ENCODE measurements around the gene FAM107B.
"Not testable (repeated sequence)": the region's sequence is repeated elsewhere in the genome, so short reads cannot be mapped to it uniquely, and the experiment has no call there.

The FAM107B gene

GRCh38 chr10:14695847-14696480 is 78.7 kb downstream of the FAM107B start:
- no peak for DNase-seq (ENCODE audit: low read depth in 2 of 2)

- DNase-seq (ENCODE audit: low read depth in 2 of 2), result no peak
These were observed 80.8 kb downstream of the FAM107B start for GRCh38 chr10:14693891-14694290.

- DNase-seq (ENCODE audit: low read depth in 2 of 2), result no peak
These were observed 82.2 kb downstream of the FAM107B start for GRCh38 chr10:14692344-14693076.

GRCh38 chr10:14691359-14691758 is 83.3 kb downstream of the FAM107B start:
- no peak for DNase-seq (ENCODE audit: low read depth in 2 of 2)

GRCh38 chr10:14688606-14689005 is 86.1 kb downstream of the FAM107B start:
- DNase-seq (ENCODE audit: low read depth in 2 of 2), result no peak

- not testable (repeated sequence) for DNase-seq (ENCODE audit: low read depth in 2 of 2)
These were observed 86.5 kb downstream of the FAM107B start for GRCh38 chr10:14688189-14688588.

- no peak for DNase-seq (ENCODE audit: low read depth in 2 of 2)
These were observed 87.4 kb downstream of the FAM107B start for GRCh38 chr10:14687340-14687739.

GRCh38 chr10:14686356-14686755 is 88.3 kb downstream of the FAM107B start:
- DNase-seq (ENCODE audit: low read depth in 2 of 2), result no peak

GRCh38 chr10:14684354-14684753 is 90.3 kb downstream of the FAM107B start:
- DNase-seq (ENCODE audit: low read depth in 2 of 2), result no peak

- DNase-seq (ENCODE audit: low read depth in 2 of 2), result no peak
These were observed 91.4 kb downstream of the FAM107B start for GRCh38 chr10:14683256-14683655.

GRCh38 chr10:14681802-14682201 is 92.9 kb downstream of the FAM107B start:
- no peak for DNase-seq (ENCODE audit: low read depth in 2 of 2)

- DNase-seq (ENCODE audit: low read depth in 2 of 2), result no peak
These were observed 93.4 kb downstream of the FAM107B start for GRCh38 chr10:14681305-14681704.

- DNase-seq (ENCODE audit: low read depth in 2 of 2), result no peak
These were observed 96.1 kb downstream of the FAM107B start for GRCh38 chr10:14678637-14679036.

GRCh38 chr10:14676732-14677131 is 98.0 kb downstream of the FAM107B start:
- no peak for DNase-seq (ENCODE audit: low read depth in 2 of 2)

GRCh38 chr10:14674376-14675050 is 100.2 kb downstream of the FAM107B start:
- no peak for DNase-seq (ENCODE audit: low read depth in 2 of 2)

GRCh38 chr10:14673189-14673861 is 101.4 kb downstream of the FAM107B start:
- DNase-seq (ENCODE audit: low read depth in 2 of 2), result no peak

GRCh38 chr10:14671386-14671831 is 103.3 kb downstream of the FAM107B start:
- DNase-seq (ENCODE audit: low read depth in 2 of 2), result no peak

- DNase-seq (ENCODE audit: low read depth in 2 of 2), result no peak
These were observed 104.0 kb downstream of the FAM107B start for GRCh38 chr10:14670551-14671240.

- DNase-seq (ENCODE audit: low read depth in 2 of 2), result no peak
These were observed 105.1 kb downstream of the FAM107B start for GRCh38 chr10:14669576-14669975.

- DNase-seq (ENCODE audit: low read depth in 2 of 2), result no peak
These were observed 106.9 kb downstream of the FAM107B start for GRCh38 chr10:14667781-14668180.

- DNase-seq (ENCODE audit: low read depth in 2 of 2), result no peak
These were observed 107.4 kb downstream of the FAM107B start for GRCh38 chr10:14667280-14667679.
